HepG2 (cell line): Measurements from ENCODE around the gene PPP1R18. TPM values are rescaled to one million over a fixed set of nuclear protein-coding genes. Genes with fewer than 3 reads are reported as not detected.

ENCODE experiments used
- ATF7-NPFF ChIP-seq: sonication (generic); formaldehyde crosslinking; IDR thresholded peaks from 2 replicates; pipeline ENCODE4 v1.8.1; 2023; ENCODE audit warnings: mild to moderate bottlenecking, low read depth, missing genetic modification reagents, moderate library complexity
- EP300 ChIP-seq, 3 experiments: sonication (generic) in 1 of 3; formaldehyde crosslinking in 1 of 3; IDR thresholded peaks; 2 replicates each; pipeline versions ENCODE4 v1.5.1 to v1.6.1; 2011 to 2020; ENCODE audit warnings: low read depth in 2 of 3, low read length in 2 of 3, borderline replicate concordance in 1 of 3, improper control_type of control experiment in 1 of 3, mild to moderate bottlenecking in 1 of 3, missing genetic modification reagents in 1 of 3, moderate library complexity in 1 of 3
- FOXM1 ChIP-seq: sonication (generic); formaldehyde crosslinking; IDR thresholded peaks from 2 replicates; pipeline ENCODE4 v1.5.0; 2020; ENCODE audit warnings: missing genetic modification reagents
- HMGXB3 ChIP-seq: sonication (generic); formaldehyde crosslinking; IDR thresholded peaks from 2 replicates; pipeline ENCODE4 v1.4.0; 2020; ENCODE audit warnings: missing genetic modification reagents, borderline replicate concordance
- HNRNPLL ChIP-seq: fragments of 200-400 bp; formaldehyde crosslinking; IDR thresholded peaks from 2 replicates; pipeline ENCODE4 v1.6.1; 2017; ENCODE audit warnings: mild to moderate bottlenecking, low read depth, low read length; ENCODE audit not compliant: poor library complexity, severe bottlenecking
- PHF5A ChIP-seq: IDR thresholded peaks from one replicate; pipeline ENCODE4 v1.6.1; 2018; ENCODE audit warnings: low read depth, missing genetic modification reagents; ENCODE audit not compliant: unreplicated experiment
- SP1 ChIP-seq, 2 experiments: fragments of 450-650 bp in 1 of 2; sonication (generic) in 1 of 2; formaldehyde crosslinking in 1 of 2; IDR thresholded peaks; 2 replicates each; pipeline versions ENCODE4 v1.4.0 to v1.6.1; 2016 to 2020; ENCODE audit warnings: missing genetic modification reagents in 1 of 2
- TFDP2 ChIP-seq: sonication (generic); formaldehyde crosslinking; IDR thresholded peaks from 2 replicates; pipeline ENCODE4 v1.4.0; 2020; ENCODE audit warnings: missing genetic modification reagents
- U2AF2 ChIP-seq: fragments of 200-400 bp; formaldehyde crosslinking; IDR thresholded peaks from 2 replicates; pipeline ENCODE4 v1.6.1; 2017; ENCODE audit warnings: low read depth, mild to moderate bottlenecking, low read length
- ZBTB25 ChIP-seq: IDR thresholded peaks from 2 replicates; pipeline ENCODE4 v1.6.1; 2018; ENCODE audit warnings: missing genetic modification reagents
- ZNF143 ChIP-seq: sonication (generic); formaldehyde crosslinking; IDR thresholded peaks from 2 replicates; pipeline ENCODE4 v1.4.0; 2020; ENCODE audit warnings: missing genetic modification reagents
- ZNF276 ChIP-seq: sonication (generic); formaldehyde crosslinking; IDR thresholded peaks from 2 replicates; pipeline ENCODE4 v1.4.0; 2020; ENCODE audit warnings: mild to moderate bottlenecking, low read depth, missing genetic modification reagents
- ZNF496 ChIP-seq: sonication (generic); formaldehyde crosslinking; IDR thresholded peaks from 2 replicates; pipeline ENCODE4 v1.8.1; 2023; ENCODE audit warnings: mild to moderate bottlenecking, moderate library complexity, missing genetic modification reagents; ENCODE audit not compliant: insufficient replicate concordance
- ZNF503 ChIP-seq: sonication (generic); formaldehyde crosslinking; IDR thresholded peaks from 2 replicates; pipeline ENCODE4 v1.4.0; 2020; ENCODE audit warnings: missing genetic modification reagents
- ZNF83 ChIP-seq: sonication (generic); formaldehyde crosslinking; IDR thresholded peaks from 2 replicates; pipeline ENCODE4 v1.4.0; 2020; ENCODE audit warnings: missing genetic modification reagents, mild to moderate bottlenecking, borderline replicate concordance
- polyA plus RNA-seq, 8 experiments: library from polyadenylated mRNA; depleted of rRNA in 3 of 8; stranded (reverse) in 7 of 8; unstranded in 1 of 8; fragments of >200 nt; fragmentation: Illumina TruSeq in 4 of 8; extraction: Trizol in 4 of 8; gene quantifications; 2 replicates each; pipeline versions ENCODE4 v1.2.1 to v1.2.3, GENCODE V29; 2011 to 2016; ENCODE audit warnings: low read depth in 4 of 8, missing spikeins in 1 of 8, mixed read lengths in 1 of 8; ENCODE audit not compliant: insufficient read depth in 1 of 8
- total RNA-seq, 5 experiments: library from RNA; depleted of rRNA; stranded (reverse); fragments of >200 nt; fragmentation: Illumina TruSeq; extraction: Trizol; gene quantifications; 2 replicates each; pipeline ENCODE4 v1.2.3, GENCODE V29; 2016; ENCODE audit warnings: low read depth in 1 of 5

Gene PPP1R18
- total and polyA plus RNA-seq, 2 of the 13 experiments (the other 11 are each of a cell fraction or from before 2014, with no cell fraction given), result 4.9 to 9.2 TPM

- TF ChIP-seq HMGXB3, result peak; percentile 72; the same call in 1 of the 2 replicates
- TF ChIP-seq HNRNPLL, result peak; percentile 72
- TF ChIP-seq SP1 (IDR thresholded peaks at IDR 0.05), result no peak
- TF ChIP-seq SP1 (CRISPR knock-in tag; IDR thresholded peaks at IDR 0.05), result peak; percentile 74
- TF ChIP-seq TFDP2 (CRISPR knock-in tag), result peak; percentile 97
- no peak; a peak in 1 of 4 replicates for TF ChIP-seq EP300 (IDR thresholded peaks at IDR 0.05; ENCODE audit: low read depth in 2 of 2, low read length in 2 of 2)
- peak; percentile 40; the same call in 1 of the 2 replicates for TF ChIP-seq EP300 (CRISPR knock-in tag; IDR thresholded peaks at IDR 0.05; ENCODE audit: borderline replicate concordance)
- TF ChIP-seq ZNF143 (CRISPR knock-in tag), result peak; percentile 96
- TF ChIP-seq ZNF496 (CRISPR knock-in tag), result no peak
- peak; percentile 39; the same call in 1 of the 2 replicates for TF ChIP-seq ZBTB25 (CRISPR knock-in tag)
- TF ChIP-seq ZNF83 (CRISPR knock-in tag), result no peak; the same call in 1 of the 2 replicates
- TF ChIP-seq ATF7-NPFF (CRISPR knock-in tag), result no peak; the same call in 1 of the 2 replicates
- no peak; the same call in 1 of the 2 replicates for TF ChIP-seq ZNF276 (CRISPR knock-in tag)
- TF ChIP-seq ZNF503 (CRISPR knock-in tag), result 0 out of 2 replicates have a peak, but pooled peaks have one; percentile 9
- no peak for TF ChIP-seq U2AF2
- TF ChIP-seq PHF5A (CRISPR knock-in tag), result peak; percentile 66
- TF ChIP-seq FOXM1 (CRISPR knock-in tag), result no peak
These were observed 33.6 kb upstream of the PPP1R18 start, which contains the start of gene TUBB (continued) for GRCh38 chr6:30719791-30720737.
